K562 (cell line): ENCODE results near the gene ARMC6. TPM values are rescaled to one million over a fixed set of nuclear protein-coding genes. Genes with fewer than 3 reads are reported as not detected.

Source experiments
- CEBPG ChIP-seq, 3 experiments: fragments of 200-800 bp in 1 of 3; sonication (Bioruptor generic) in 1 of 3; sonication (generic) in 1 of 3; formaldehyde crosslinking in 1 of 3; IDR thresholded peaks in 2 of 3; conservative IDR thresholded peaks in 1 of 3; 2 replicates each; pipeline versions ENCODE4 v1.6.1 to v1.8.0; 2016 to 2022; ENCODE audit warnings: missing compliant biosample characterization in 2 of 3, missing genetic modification characterization in 2 of 3, mild to moderate bottlenecking in 1 of 3, missing genetic modification reagents in 1 of 3
- COPS2 ChIP-seq: fragments of 450-650 bp; conservative IDR thresholded peaks from 2 replicates; pipeline ENCODE4 v1.6.1; 2016; ENCODE audit warnings: mild to moderate bottlenecking, moderate library complexity
- CREB3L1 ChIP-seq: fragments of 450-650 bp; IDR thresholded peaks from 2 replicates; pipeline ENCODE4 v1.6.1; 2014; ENCODE audit warnings: low read depth, mild to moderate bottlenecking, moderate library complexity, borderline replicate concordance
- CREB5 ChIP-seq: fragments of 250-450 bp; sonication (Bioruptor Pico); IDR thresholded peaks from 2 replicates; pipeline ENCODE4 v1.5.0; 2020; ENCODE audit warnings: mild to moderate bottlenecking
- ELF2 ChIP-seq: fragments of 250-450 bp; sonication (Bioruptor Pico); IDR thresholded peaks from 2 replicates; pipeline ENCODE4 v1.5.0; 2021; ENCODE audit warnings: mild to moderate bottlenecking
- HNRNPH1 ChIP-seq: fragments of 200-400 bp; formaldehyde crosslinking; optimal IDR thresholded peaks from 2 replicates; pipeline ENCODE3; 2017; ENCODE audit warnings: low read depth, mild to moderate bottlenecking, low read length, moderate library complexity
- HNRNPL ChIP-seq: fragments of 200-400 bp; formaldehyde crosslinking; IDR thresholded peaks from 2 replicates; pipeline ENCODE4 v1.6.1; 2017; ENCODE audit warnings: low read depth, mild to moderate bottlenecking, low read length
- HOXB6 ChIP-seq: fragments of 250-450 bp; sonication (Bioruptor Pico); IDR thresholded peaks from 2 replicates; pipeline ENCODE4 v1.5.1; 2022; ENCODE audit warnings: mild to moderate bottlenecking, borderline replicate concordance
- MEF2A ChIP-seq: IDR thresholded peaks from 2 replicates; pipeline ENCODE4 v1.6.1; 2011; ENCODE audit warnings: low read depth, mild to moderate bottlenecking, low read length, moderate library complexity; ENCODE audit not compliant: control insufficient read depth
- NR1H2 ChIP-seq: sonication (generic); formaldehyde crosslinking; IDR thresholded peaks from 2 replicates; pipeline ENCODE4 v1.4.0; 2020; ENCODE audit warnings: mild to moderate bottlenecking, missing genetic modification reagents
- SMAD1 ChIP-seq: fragments of 150-350 bp; IDR thresholded peaks from 2 replicates; pipeline ENCODE4 v1.6.1; 2014; ENCODE audit warnings: low read length, low read depth; ENCODE audit not compliant: partially characterized antibody
- SOX6 ChIP-seq: fragments of 450-650 bp; IDR thresholded peaks from 2 replicates; pipeline ENCODE4 v1.6.1; 2014; ENCODE audit warnings: mild to moderate bottlenecking
- SUPT5H ChIP-seq: fragments of 450-650 bp; IDR thresholded peaks from 2 replicates; pipeline ENCODE4 v1.6.1; 2016
- TSHZ1 ChIP-seq: fragments of 250-450 bp; sonication (Bioruptor Pico); IDR thresholded peaks from 2 replicates; pipeline ENCODE4 v1.4.0; 2020; ENCODE audit warnings: mild to moderate bottlenecking, moderate library complexity
- ZKSCAN8 ChIP-seq: fragments of 200-800 bp; sonication (Bioruptor generic); IDR thresholded peaks from 2 replicates; pipeline ENCODE4 v1.6.1; 2016; ENCODE audit warnings: missing genetic modification characterization, missing compliant biosample characterization
- ZNF586 ChIP-seq: fragments of 450-650 bp; formaldehyde crosslinking; conservative IDR thresholded peaks from 2 replicates; pipeline ENCODE4 v1.4.0; 2020; ENCODE audit warnings: mild to moderate bottlenecking, moderate library complexity
- ZNF609 ChIP-seq: sonication (generic); formaldehyde crosslinking; IDR thresholded peaks from 2 replicates; pipeline ENCODE4 v1.8.1; 2023; ENCODE audit warnings: missing genetic modification reagents, mild to moderate bottlenecking, borderline replicate concordance
- ZZZ3 ChIP-seq: fragments of 450-650 bp; IDR thresholded peaks from 2 replicates; pipeline ENCODE4 v1.6.1; 2016; ENCODE audit warnings: antibody characterized with exemption, mild to moderate bottlenecking, moderate library complexity
- polyA plus RNA-seq, 8 experiments: library from polyadenylated mRNA; depleted of rRNA in 4 of 8; stranded (reverse) in 5 of 8; unstranded in 3 of 8; fragments of >200 nt; fragmentation: Nextera tagmentation in 2 of 8; fragmentation: Illumina TruSeq in 1 of 8; extraction: Ambion mirVana in 2 of 8; extraction: Trizol in 1 of 8; gene quantifications; 2 replicates each; pipeline versions ENCODE4 v1.2.1 to v1.2.3, GENCODE V29; 2011 to 2014; ENCODE audit warnings: inconsistent platforms in 1 of 8, missing spikeins in 1 of 8
- total RNA-seq, 7 experiments: library from RNA; depleted of rRNA in 6 of 7; stranded (reverse); fragments of >200 nt in 6 of 7; fragmentation: Illumina TruSeq in 2 of 7; extraction: Trizol in 2 of 7; gene quantifications; 2 replicates each; pipeline versions ENCODE4 v1.2.1 to v1.2.3, GENCODE V29; 2011 to 2021; ENCODE audit warnings: low replicate concordance in 1 of 7

ARMC6 gene
- total and polyA plus RNA-seq, 9 of the 15 experiments (the other 6 are each of a cell fraction or from before 2014, with no cell fraction given): 2.1 to 93.4 (median 63.6) TPM

- TF ChIP-seq TSHZ1 (no peak), ELF2 (CRISPR knock-in tag) (no peak), ZNF586 (CRISPR knock-in tag) (no peak), SUPT5H (peak; percentile 64), CEBPG (CRISPR knock-in tag; IDR thresholded peaks at IDR 0.05) (no peak), CEBPG (tag; conservative IDR thresholded peaks at IDR 0.05 in 1 of 2, IDR thresholded peaks at IDR 0.05 in 1 of 2) (no peak), HNRNPL (no peak), ZZZ3 (no peak), ZNF609 (CRISPR knock-in tag) (no peak), SOX6 (no peak; the same call in 1 of the 2 replicates), HNRNPH1 (no peak), COPS2 (no peak), CREB3L1 (no peak), HOXB6 (CRISPR knock-in tag) (no peak), SMAD1 (no peak), MEF2A (no peak), NR1H2 (CRISPR knock-in tag) (no peak), ZKSCAN8 (CRISPR knock-in tag) (no peak), CREB5 (CRISPR knock-in tag) (no peak)
These were observed 811 bp downstream of the ARMC6 start (continued) for GRCh38 chr19:19034204-19034624.
